Esophagus squamous epithelium (tissue), 4 donors: ENCODE results near the gene RPL37.

Experiments
- CTCF ChIP-seq, 6 experiments: fragments of 450-650 bp in 4 of 6; fragments of 200-600 bp in 2 of 6; sonication (generic) in 2 of 6; IDR thresholded peaks; one replicate each; pipeline ENCODE4 v1.5.1; 2016 to 2019; ENCODE audit warnings: antibody characterized with exemption in 6 of 6, mild to moderate bottlenecking in 4 of 6, moderate library complexity in 4 of 6
- POLR2A ChIP-seq, 4 donors: fragments of 450-650 bp; IDR thresholded peaks; one replicate each; pipeline ENCODE4 v1.6.1; 2017; ENCODE audit warnings: antibody characterized with exemption in 4 of 4, mild to moderate bottlenecking in 4 of 4, moderate library complexity in 3 of 4

GRCh38 chr5:40879163-40879942, 44.3 kb upstream of the RPL37 start:
- TF ChIP-seq POLR2A (IDR thresholded peaks at IDR 0.05): no peak
- TF ChIP-seq CTCF (IDR thresholded peaks at IDR 0.05): peak; percentile 34 to 70 (median 54)
